HL-60 (cell line): Measurements from ENCODE around the gene RPUSD1.

Experiments
- DNase-seq, 2 experiments: peaks; one replicate each; pipeline ENCODE4 v3.0.0-alpha.2; 2010 to 2020; ENCODE audit warnings: low read depth in 1 of 2, low spot score in 1 of 2
- H3K27ac ChIP-seq: fragments of 250-450 bp; sonication (Bioruptor Pico); replicated peaks from 2 replicates; pipeline ENCODE4 v1.5.1; 2020; ENCODE audit warnings: mild to moderate bottlenecking, moderate library complexity
- H3K27me3 ChIP-seq: fragments of 250-450 bp; sonication (Bioruptor Pico); 2 replicates; pipeline ENCODE4 v1.5.1; 2021; ENCODE audit warnings: mild to moderate bottlenecking, moderate library complexity; ENCODE audit not compliant: insufficient read depth, poor library complexity, severe bottlenecking
- H3K4me3 ChIP-seq: replicated peaks from 2 replicates; pipeline ENCODE4 v1.5.1; 2011; ENCODE audit warnings: mild to moderate bottlenecking, control low read depth, low read length; ENCODE audit not compliant: insufficient read depth
- CTCF ChIP-seq: IDR thresholded peaks from one replicate; pipeline ENCODE4 v1.5.1; 2011; ENCODE audit warnings: low read length, control low read depth, inconsistent platforms; ENCODE audit not compliant: insufficient read depth
- GABPA ChIP-seq: IDR thresholded peaks from 2 replicates; pipeline ENCODE4 v1.6.1; 2012; ENCODE audit warnings: low read depth
- POLR2AphosphoS5 ChIP-seq: IDR thresholded peaks from 2 replicates; pipeline ENCODE4 v1.6.1; 2012; ENCODE audit warnings: low read depth
- REST ChIP-seq: IDR thresholded peaks from 2 replicates; pipeline ENCODE4 v1.6.1; 2012; ENCODE audit warnings: low read depth; ENCODE audit not compliant: insufficient replicate concordance
- SPI1 ChIP-seq: IDR thresholded peaks from 2 replicates; pipeline ENCODE4 v1.6.1; 2012; ENCODE audit warnings: low read depth, mild to moderate bottlenecking, borderline replicate concordance

RPUSD1 gene

DNA sequence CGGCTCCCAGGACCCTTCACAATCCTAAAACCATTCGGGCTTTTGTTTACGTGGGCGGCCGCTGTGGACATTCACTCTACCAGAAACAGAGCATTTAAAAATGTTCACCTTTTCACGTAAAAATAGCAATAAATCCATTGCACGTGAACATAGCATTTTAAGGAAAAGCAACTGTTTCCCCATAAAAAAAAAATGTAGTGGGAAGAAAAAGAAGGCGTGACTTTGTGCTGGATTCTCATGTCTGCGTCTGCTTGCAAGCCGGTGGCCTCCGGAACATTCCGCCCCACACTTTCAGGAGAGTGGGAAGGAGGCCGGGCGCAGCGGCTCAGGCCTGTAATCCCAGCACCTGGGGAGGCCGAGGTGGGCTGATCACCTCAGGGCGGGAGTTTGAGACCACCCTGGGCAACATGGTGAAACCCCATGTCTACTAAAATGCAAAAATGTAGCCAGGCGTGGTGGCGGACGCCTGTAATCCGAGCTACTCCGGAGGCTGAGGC lies 25.8 kb upstream of the RPUSD1 start:
- Histone ChIP-seq H3K27ac (no peak overlapping the region), H3K4me3 (no peak overlapping the region), H3K27me3 (peaks cover 11% of the 10 kb centered on the region)
- no peak for DNase-seq
- TF ChIP-seq CTCF (no peak), POLR2AphosphoS5 (no peak), SPI1 (no peak), GABPA (no peak), REST (no peak)

- Histone ChIP-seq H3K4me3 (no peak overlapping the region), H3K27ac (no peak overlapping the region), H3K27me3 (peaks cover 11% of the 10 kb centered on the region)
- no peak for TF ChIP-seq SPI1
- peak; percentile 17 for TF ChIP-seq CTCF
- no peak for TF ChIP-seq GABPA
- no peak for TF ChIP-seq POLR2AphosphoS5
- no peak for TF ChIP-seq REST
- peak in 1 of 2 experiments; percentile 19 for DNase-seq
Measured at GRCh38 chr16:813204-813915, 25.2 kb upstream of the RPUSD1 start.

DNA sequence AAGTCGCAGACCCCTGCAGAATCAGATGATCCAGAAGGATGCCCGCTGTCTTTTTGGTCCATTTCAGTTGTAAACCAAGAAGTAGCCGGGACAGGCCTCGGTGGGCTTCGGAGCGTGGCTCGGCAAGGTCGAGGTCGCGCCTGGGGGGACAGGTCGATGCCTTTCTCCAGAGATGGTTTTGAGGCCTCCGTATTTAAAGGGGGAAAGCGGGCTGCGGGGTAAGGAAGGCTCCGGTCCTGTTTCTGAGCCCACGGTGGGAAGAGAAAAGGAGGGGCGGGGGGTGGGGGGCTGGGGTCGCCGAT lies 19.9 kb upstream of the RPUSD1 start:
- peak overlapping the region; percentile 83 for H3K4me3 ChIP-seq
- peak overlapping the region; percentile 93 for H3K27ac ChIP-seq
- peaks cover 5% of the 10 kb centered on the region for H3K27me3 ChIP-seq
- TF ChIP-seq GABPA (no peak), CTCF (no peak), POLR2AphosphoS5 (no peak), REST (no peak)
- DNase-seq: no peak
